Stimulated activated CD4-positive, alpha-beta T cell treated with anti-CD3 and anti-CD28 coated beads, Interleukin-15, amount 100 ng/mL, for 24 hours (primary cell): ENCODE results near the gene PCDH11Y.
A peak's percentile ranks its signal among the peaks of the same experiment; 100 is the strongest.
"Not testable (repeated sequence)": the region's sequence is repeated elsewhere in the genome, so short reads cannot be mapped to it uniquely, and the experiment has no call there.

Source experiments
- DNase-seq: peaks from one replicate; pipeline ENCODE4 v3.0.0-alpha.2; 2020

PCDH11Y gene

GRCh38 chrY:5000057-5000456 is at the start of gene PCDH11Y:
TSS of gene PCDH11Y (plus strand) at chrY:5000296. CDS start at chrY:5057100, 56,804 bp downstream.
- peak; percentile 21 for DNase-seq

- DNase-seq = not testable (repeated sequence)
Observed at GRCh38 chrY:4967894-4968293, 32.2 kb upstream of the PCDH11Y start.

GRCh38 chrY:4991743-4992400 is 8.2 kb upstream of the PCDH11Y start:
- not testable (repeated sequence) for DNase-seq

GRCh38 chrY:4994892-4995291 is 5.2 kb upstream of the PCDH11Y start:
- not testable (repeated sequence) for DNase-seq

GRCh38 chrY:5002476-5003184 is 2.5 kb downstream of the PCDH11Y start:
- DNase-seq = not testable (repeated sequence)

- DNase-seq = not testable (repeated sequence)
Observed at GRCh38 chrY:5038972-5039523, 39.0 kb downstream of the PCDH11Y start.

GRCh38 chrY:5083017-5083416 is 82.9 kb downstream of the PCDH11Y start:
- DNase-seq = not testable (repeated sequence)

- DNase-seq = not testable (repeated sequence)
Observed at GRCh38 chrY:5182998-5183397, 182.9 kb downstream of the PCDH11Y start.

GRCh38 chrY:5215116-5215515 is 215.0 kb downstream of the PCDH11Y start:
- DNase-seq = not testable (repeated sequence)

- not testable (repeated sequence) for DNase-seq
Observed at GRCh38 chrY:5324931-5325330, 324.8 kb downstream of the PCDH11Y start.

- DNase-seq = not testable (repeated sequence)
Observed at GRCh38 chrY:5342220-5342619, 342.1 kb downstream of the PCDH11Y start.

GRCh38 chrY:5543705-5544104 is 543.6 kb downstream of the PCDH11Y start:
- DNase-seq = not testable (repeated sequence)

- DNase-seq = not testable (repeated sequence)
Observed at GRCh38 chrY:5638589-5638988, 638.5 kb downstream of the PCDH11Y start.

GRCh38 chrY:5679265-5679664 is 679.2 kb downstream of the PCDH11Y start:
- DNase-seq = not testable (repeated sequence)

GRCh38 chrY:5708727-5709126 is 708.6 kb downstream of the PCDH11Y start:
- DNase-seq = not testable (repeated sequence)

GRCh38 chrY:5709788-5710381 is 709.8 kb downstream of the PCDH11Y start:
- DNase-seq = not testable (repeated sequence)

- not testable (repeated sequence) for DNase-seq
Observed at GRCh38 chrY:5761403-5761802, 761.3 kb downstream of the PCDH11Y start.

GRCh38 chrY:5776485-5776884 is 776.4 kb downstream of the PCDH11Y start:
- not testable (repeated sequence) for DNase-seq
